ENCODE data around the gene AQP11. TPM values are rescaled to one million over a fixed set of nuclear protein-coding genes. Genes with fewer than 3 reads are reported as not detected.

AQP11 gene
- 3.9 and 4.4 TPM in 2 replicates for total RNA-seq

GRCh38 chr11:77589521-77590193 lies at the start of gene AQP11:
TSS of gene AQP11 (plus strand) at chr11:77589953. CDS start at chr11:77589993, 40 bp downstream.

GRCh38 chr11:77637345-77638165 lies 47.8 kb downstream of the AQP11 start, which contains the start of gene CLNS1A:
TSS of gene CLNS1A (minus strand) at chr11:77637794. CDS start at chr11:77637714, 80 bp downstream.

Other genes with a start within 250 kb of the AQP11 start
- gene PAK1, start 115.9 kb upstream of the AQP11 start, total RNA-seq, result 30.7 and 32.0 TPM in 2 replicates
- 141 and 299 TPM in 2 replicates for gene CLNS1A, start 47.8 kb downstream of the AQP11 start, total RNA-seq
- 28.3 and 32.3 TPM in 2 replicates for gene RSF1, start 230.8 kb downstream of the AQP11 start, total RNA-seq
- 46.9 and 48.4 TPM in 2 replicates for gene AAMDC, start 231.2 kb downstream of the AQP11 start, total RNA-seq